GM18517 (cell line): ENCODE data around the gene COMP.

ENCODE experiments used
- ATAC-seq: cut with Tn5 transposase; IDR thresholded peaks from one replicate; pipeline ENCODE4 v1.9.1; 2021; ENCODE audit warnings: mild to moderate bottlenecking, moderate library complexity; ENCODE audit not compliant: unreplicated experiment

The COMP gene

DNA sequence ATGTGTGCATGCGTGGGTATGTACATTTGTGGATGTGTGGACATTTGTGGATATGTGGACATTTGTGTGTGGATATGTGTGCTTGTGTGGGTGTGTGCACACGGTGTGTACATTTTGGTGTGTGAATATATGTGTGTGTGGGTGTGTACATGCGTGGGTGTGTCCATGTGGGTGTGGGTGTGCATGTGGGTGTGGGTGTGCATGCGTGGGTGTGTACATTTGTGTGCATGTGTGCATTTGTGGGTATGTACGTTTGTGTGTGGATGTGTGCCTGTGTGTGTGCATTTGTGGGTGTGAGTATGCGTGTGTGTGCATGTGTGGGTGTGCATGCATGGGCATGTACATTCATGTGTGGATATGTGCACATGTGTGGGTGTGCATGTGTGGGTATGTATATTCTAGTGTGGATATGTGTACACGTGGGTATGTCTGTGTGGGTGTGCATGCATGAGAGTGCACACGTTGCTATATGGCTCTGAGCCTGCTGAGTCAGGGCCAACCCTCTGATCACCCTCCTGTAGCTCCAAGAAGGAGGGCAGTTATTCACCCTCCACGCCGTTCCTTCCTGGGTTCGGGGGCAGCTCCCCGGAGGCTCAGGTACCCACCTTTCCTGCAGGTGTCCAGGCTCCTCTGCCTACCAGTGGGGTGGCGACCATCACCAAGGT is 20.3 kb downstream of the COMP start:
- no peak for ATAC-seq

- ATAC-seq = no peak
Observed at GRCh38 chr19:18769989-18770528, 21.0 kb downstream of the COMP start.

- ATAC-seq = no peak
Observed at GRCh38 chr19:18768997-18769891, 21.9 kb downstream of the COMP start.

DNA sequence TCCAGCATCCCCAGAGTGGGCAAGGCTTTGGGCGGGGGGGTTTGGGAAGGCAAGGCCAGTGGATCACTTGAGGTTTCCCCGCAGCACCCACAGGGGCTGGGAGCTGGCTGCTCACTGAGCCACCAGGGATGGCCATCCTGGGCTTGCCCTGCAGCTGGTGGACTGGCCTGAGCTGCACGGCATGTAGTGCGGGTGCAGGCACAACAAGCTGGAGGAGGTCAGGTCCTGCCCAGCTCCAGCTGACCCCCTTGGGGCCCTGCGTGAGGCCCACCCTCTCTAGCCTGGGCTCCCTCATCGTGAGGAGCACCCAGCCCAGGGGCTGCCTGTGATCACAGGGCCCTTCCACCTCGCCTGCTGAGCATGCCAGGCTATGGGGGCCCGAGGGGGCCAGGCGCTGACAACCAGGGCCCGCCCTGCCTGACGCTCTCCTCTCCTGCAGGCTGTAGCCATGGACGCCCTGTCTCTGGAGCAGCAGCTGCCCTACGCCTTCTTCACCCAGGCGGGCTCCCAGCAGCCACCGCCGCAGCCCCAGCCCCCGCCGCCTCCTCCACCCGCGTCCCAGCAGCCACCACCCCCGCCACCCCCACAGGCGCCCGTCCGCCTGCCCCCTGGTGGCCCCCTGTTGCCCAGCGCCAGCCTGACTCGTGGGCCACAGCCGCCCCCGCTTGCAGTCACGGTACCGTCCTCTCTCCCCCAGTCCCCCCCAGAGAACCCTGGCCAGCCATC is 22.9 kb downstream of the COMP start:
- no peak for ATAC-seq

GRCh38 chr19:18765224-18765623 is 25.9 kb downstream of the COMP start:
- no peak for ATAC-seq

- no peak for ATAC-seq
Observed at GRCh38 chr19:18764591-18765051, 26.5 kb downstream of the COMP start.

- ATAC-seq = no peak
Observed at GRCh38 chr19:18763674-18764590, 27.2 kb downstream of the COMP start.

DNA sequence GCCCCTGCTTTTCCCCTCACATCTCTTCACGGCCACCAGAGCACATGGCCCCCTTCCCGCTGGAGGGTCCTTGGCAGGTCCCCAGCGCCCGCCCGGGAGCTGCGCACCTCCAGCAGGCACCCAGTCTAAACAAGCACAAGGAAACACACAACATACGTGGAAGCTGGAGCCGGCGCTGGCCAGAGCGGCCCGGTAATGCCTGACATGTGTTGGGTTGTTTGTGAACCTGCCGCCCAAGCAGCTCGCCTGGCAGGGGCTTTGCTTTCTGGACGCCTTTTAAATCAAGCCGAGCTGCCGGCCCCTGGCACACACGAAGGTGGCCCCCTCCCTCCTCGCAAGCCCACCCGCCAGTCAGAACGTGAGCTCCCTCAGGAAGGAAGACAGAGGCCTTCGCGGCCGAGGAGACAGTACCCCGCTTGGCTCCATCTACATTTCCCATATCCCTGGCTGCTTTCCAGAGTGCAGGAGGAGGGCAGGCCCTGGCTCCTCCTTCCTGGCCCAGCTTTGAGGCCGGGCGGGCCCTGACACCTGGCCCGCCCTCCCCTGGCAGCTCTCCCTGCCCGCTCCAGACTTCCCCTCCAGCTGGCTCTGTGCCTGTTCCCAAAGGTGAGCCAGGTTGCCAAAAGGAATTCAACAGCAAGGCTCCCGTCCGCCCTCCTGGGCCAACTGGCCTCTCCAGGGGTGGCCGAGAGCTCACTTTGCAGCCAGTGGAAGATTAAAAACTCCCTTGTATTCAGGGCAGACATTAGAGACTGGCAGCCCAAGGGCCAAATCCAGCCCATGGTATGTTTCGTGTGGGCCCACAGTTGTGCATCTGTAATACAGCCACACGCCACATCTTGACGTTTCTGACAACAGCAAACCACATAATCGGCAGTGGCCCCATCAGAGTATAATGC is 28.7 kb downstream of the COMP start:
- ATAC-seq = no peak

GRCh38 chr19:18761531-18762110 is 29.5 kb downstream of the COMP start:
- no peak for ATAC-seq

DNA sequence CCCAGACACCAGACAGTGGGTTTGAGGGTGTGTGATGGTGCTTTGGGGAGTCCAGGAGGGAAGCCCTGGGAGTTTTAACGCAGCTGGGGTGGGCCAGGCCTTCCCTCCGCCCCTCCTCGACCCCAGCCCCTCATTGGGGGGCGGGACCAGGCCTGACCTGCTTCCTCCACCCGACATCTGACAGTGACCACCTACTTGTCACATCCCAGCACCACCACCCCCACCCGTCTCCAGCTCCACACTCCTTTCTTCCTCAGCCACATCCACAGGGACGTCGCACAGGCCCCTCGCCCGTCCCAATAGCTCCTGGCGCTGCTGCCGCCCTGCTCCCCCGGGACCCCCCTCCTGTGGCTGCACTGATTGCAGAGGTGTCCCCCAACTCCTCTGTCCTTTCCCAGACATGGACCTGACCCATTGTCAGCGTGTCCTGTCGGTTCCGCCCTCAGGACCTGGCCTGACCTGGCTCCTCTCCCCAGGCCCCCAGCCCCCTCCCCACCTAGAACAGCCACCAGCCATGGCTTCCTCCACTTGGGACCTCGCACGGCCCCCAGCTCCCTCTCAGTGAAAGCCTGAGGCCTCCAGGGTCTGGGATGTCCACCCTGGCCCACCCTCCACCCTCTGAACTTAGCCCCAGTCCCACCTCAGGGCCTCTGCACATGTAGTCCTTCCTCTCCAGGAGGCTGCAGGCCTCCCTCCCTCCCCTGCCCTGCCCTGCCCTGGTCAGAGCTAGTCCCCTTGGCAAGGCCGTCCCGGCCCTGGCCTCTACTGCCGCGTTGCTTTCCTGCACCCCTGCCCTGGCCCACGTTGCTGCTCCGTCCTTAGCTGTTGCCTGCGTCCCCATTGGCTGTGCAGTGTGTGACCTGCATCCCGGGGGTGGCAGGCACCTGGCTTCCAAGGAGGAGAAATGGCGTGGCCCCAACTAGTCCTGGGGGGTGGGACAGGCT is 30.4 kb downstream of the COMP start:
- no peak for ATAC-seq

GRCh38 chr19:18759995-18760426 is 31.1 kb downstream of the COMP start:
- ATAC-seq = no peak

DNA sequence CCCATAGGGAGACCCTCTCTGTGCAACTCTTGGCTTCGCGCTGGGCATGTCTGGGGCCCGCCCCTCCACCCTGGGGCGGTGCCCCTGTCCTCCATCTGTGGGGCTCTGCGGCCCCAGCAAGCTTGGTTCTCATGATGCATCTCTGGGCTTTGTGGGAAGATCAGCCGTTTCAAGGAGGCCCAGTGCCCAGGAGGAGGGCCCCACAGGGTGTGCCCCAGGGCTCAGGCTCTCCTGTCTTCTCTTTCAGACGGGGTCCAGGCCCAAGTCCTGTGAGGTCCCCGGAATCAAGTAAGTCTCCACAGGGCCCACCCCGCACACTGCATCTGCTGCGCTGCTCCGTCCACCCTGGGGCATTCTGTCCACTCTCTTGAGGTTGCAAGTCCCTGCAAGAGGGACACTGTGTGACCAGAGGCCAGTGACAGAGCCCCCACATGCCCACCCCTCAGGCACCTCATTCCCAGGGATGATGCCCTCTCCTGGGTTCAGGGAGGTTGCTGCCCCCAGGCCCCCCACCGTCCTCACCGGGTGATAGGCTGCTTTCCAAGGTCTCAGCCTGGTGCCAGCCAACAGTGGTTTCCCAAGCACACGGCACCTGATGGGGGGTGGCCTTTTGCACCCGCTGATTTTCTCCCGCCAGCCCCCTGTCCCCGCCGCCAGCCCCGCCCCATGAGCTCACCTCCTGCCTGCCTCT is 31.7 kb downstream of the COMP start:
- no peak for ATAC-seq

DNA sequence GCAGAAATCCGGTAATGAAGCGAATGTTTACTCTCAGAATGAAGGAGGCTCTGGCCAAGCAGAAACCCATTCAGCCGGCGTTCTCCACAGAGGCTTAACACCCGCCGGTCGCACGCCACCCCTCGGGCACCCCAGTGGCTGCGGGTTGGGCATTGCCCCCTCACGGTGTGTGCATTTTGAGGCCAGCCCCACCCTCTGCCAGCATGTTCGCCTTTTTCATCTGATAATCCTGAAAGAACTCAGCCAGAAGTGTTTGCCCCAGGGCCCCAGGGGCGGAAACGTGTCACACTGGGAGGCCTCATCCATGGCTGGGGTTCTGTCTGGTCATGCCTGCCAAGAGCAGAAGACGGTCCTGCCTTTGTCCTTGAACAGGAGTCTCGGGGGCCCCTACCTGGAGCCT is 34.2 kb downstream of the COMP start:
- ATAC-seq = no peak

GRCh38 chr19:18754501-18754900 is 36.6 kb downstream of the COMP start:
- no peak for ATAC-seq

DNA sequence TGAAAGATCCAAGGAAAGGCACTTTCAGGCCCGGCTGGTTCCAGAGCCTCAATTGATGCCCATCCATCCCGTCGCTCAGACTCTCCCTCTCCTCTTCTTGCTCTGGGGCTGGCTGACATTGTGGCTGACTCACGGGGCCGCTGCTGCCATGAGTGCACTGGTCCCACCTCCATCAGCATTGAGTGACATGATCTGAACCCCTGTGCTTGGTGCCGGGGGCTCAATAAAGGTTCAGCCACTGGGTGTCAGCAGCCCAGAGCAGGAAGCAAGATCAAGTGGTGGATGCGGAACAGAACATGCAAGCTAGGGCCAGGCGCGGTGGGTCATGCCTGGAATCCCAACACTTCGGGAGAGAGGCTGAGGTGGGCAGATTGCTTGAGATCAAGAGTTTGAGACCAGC is 39.5 kb downstream of the COMP start:
- no peak for ATAC-seq

- no peak for ATAC-seq
Observed at GRCh38 chr19:18750295-18750970, 40.7 kb downstream of the COMP start.
